ENCODE results near the gene WNT3.
"Not testable (repeated sequence)": the region's sequence is repeated elsewhere in the genome, so short reads cannot be mapped to it uniquely, and the experiment has no call there.

WNT3 gene

DNA sequence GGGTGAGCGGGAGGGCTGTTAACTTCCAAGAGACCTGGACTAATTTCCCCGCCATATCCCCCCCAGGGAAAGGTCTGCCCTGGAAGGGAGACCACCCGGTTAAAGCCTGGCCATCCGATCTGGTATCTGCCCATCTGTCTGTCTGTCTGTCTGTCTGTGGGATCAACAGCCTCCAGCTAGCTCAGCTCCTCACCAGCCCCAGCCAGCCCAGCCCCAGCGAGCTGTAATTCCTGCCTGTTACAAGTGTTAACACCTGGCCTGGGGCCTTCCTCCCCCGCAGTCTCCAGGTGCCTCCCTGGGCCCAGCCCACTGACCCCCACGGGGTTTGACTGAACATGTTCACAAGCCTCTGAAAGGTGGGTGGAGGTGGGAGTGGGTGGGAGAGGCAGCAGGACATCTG, 4.0 kb downstream of the WNT3 start:
- in situ Hi-C loops (cut with HindIII; ENCODE audit: low sequenced_read_pairs) = no loop called here

DNA sequence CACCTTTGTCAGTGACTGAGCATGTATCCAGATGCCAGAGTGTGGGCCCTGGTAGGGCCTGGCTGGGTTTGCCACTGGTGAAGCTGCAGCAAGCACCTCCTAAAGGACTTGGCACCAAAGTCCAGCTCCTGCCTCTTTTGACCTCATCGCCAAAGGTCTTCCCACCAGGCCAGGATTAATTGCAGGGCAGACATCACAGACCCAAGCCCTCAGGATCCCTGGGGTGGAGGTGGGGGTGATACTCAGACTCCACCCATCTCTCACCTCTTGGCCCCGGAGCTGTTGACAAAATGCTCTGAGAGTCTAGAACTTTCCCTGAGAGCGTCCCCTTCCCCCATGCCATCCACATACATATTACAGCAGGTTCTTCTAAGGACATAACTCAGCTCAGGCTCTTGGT, 4.6 kb downstream of the WNT3 start:
- in situ Hi-C loops (cut with HindIII; ENCODE audit: low sequenced_read_pairs) = no loop called here

DNA sequence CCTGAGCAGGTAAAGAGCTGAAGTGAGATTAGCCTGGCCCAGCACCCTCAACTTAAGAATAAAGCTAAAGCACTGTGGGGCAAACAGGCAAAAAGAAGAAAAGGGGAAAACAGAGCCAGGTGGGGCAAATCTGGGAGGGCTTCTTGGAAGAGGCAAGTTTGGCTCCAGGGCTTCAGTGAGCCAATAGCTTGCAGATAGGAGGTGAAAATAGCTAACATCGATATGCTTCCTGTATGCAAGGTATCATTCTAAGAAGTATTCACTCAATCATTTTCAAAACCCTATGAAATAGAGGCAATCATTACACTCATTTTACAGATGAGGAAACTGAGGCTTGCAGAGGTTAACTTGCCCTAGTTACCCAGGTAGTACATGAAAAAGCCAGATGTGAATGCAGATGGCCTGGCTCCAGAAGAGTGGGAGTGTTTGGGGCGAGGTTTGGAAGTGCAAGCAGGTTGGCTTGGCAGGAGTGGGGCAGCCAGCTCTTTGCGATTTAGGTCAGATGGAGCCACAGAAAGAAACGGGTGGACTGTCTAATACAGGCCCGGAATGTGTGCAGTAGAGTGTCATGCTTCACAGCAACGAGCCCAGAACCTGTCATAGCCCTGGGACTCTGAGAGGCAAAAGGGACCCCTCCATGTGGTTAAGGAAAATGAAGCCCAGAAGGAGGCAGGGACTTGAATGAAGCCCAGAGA, 5.7 kb downstream of the WNT3 start:
- in situ Hi-C loops (cut with HindIII; ENCODE audit: low sequenced_read_pairs) = no loop called here

DNA sequence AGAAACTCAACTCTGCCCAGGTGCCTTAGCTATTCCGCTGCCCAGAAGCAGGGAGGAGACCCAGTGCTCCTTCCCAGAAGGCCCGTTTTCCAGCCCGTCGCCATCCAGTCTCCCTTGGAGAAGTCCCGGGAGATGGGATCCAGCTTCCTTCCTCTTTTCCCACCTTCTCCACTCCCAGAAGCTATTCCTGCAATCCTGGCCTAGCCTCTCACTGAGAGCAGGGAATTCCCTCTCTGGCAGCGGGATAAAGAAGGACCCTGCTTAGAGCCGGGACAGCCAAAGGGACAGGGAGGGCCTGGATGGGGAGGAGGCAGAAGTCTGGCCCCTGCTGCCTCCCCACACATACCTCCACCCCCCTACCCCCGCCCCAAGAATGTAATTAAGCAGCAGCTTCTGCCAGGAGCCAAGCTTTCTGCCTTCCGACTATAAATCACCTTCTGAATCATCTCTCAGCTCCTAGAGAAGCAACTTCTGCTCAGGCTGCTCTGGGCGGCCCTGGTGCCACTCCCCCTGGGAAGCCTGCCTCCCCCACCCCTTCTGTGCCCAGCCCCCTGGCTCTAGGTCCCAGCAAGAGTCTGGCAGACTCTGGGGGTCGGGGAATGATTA, 6.4 kb downstream of the WNT3 start:
- in situ Hi-C loops (cut with HindIII; ENCODE audit: low sequenced_read_pairs) = no loop called here

DNA sequence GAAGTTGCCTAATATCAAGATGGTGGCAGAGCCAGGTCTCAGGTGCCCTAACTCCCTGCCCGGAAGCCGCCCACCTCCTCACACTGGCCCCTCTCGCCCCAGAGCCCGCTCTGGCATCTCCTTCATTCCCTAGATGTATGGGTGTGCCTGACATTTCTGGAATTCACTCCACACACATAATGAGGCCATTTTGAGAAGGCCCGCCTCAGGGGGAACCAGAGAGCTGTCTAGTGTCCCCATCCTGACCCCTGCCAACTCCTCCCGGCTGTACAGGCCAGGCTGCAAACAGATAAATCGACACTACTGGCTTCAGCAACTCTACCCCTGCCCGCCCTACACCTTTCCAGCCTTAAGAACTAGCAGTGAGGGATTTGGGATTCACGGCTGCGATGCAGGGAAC, 7.7 kb downstream of the WNT3 start:
- in situ Hi-C loops (cut with HindIII; ENCODE audit: low sequenced_read_pairs) = no loop called here

DNA sequence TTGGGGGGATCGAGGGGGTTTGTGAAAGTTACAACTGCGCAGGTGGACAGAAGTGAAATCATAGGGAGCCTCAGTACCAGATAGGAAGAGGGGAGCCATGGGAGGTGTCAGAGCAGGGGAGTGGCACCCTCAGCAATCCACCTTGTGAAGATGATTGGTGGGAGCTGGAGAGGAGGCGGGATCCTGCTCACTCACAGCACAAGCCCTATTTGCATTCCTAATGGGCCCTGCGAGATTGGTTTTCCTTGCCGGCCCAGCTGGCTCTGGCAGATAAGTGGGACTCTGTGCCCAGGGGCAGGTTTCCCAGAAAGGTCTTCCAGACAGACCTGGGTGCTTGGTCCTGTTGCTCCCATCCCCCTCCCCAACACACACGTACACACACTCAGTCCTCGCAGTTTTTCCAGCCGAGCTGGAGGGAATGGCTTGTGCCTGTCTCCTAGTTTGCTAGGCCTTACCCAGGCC, 9.4 kb downstream of the WNT3 start:
- in situ Hi-C loops (cut with HindIII; ENCODE audit: low sequenced_read_pairs) = no loop called here

DNA sequence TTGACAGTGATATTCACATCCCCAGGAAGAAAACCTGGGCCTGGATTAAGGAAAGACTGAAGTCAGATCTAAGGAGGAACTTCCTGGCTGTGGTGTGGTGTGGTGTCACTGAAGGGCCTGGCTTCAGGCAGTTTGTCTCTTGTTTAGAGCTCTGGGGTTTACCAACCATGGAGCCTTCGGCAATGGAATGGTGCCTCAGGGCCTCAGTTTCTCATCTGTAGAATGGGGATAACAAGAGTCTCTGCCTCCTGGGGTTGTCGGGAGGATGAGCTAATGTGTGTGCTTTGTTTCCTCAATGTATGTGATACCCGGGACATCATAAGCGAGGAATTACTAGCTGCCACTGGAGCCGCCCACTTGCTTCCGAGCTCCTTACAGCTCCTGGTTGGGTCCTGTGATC, 12.7 kb downstream of the WNT3 start:
- in situ Hi-C loops (cut with HindIII; ENCODE audit: low sequenced_read_pairs) = no loop called here

DNA sequence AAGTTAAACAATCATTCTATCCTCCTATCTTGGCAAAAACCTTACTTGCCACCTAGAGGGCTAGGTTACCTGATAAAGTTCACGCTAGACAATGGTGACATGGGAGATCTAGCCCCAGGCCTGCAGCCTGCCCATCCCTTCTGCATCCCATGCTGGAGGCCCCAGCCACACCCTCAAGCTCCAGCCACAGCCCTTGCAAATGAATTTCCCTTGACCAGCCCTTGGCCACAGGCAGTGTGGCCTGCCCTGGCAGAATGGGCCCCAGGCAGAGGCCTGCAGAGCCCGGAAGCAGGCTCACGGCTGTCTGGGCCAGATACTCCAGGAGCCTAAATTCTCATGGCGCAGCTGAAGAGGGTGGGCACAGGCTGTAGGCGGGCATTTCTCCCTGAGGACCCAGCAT, 14.9 kb downstream of the WNT3 start:
- in situ Hi-C loops (cut with HindIII; ENCODE audit: low sequenced_read_pairs) = no loop called here

DNA sequence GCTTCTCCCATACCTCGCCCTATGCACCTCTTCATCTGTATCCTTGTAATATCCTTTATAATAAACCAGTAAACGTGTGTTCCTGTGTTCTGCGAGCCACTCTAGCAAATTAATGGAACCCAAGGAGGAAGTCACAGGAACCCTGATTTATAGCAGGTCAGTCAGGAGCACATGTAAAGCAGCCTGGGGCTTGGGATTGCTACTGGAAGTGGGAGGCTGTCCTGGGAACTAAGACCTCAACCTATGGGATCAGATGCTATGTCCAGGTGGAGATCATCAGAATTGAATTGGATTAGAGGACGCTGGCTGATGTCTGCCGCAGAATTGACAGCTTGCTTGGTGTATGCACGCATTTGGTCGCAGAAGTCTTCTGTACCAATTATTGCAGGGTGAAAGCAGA, 15.7 kb downstream of the WNT3 start:
- in situ Hi-C loops (cut with HindIII; ENCODE audit: low sequenced_read_pairs) = no loop called here

DNA sequence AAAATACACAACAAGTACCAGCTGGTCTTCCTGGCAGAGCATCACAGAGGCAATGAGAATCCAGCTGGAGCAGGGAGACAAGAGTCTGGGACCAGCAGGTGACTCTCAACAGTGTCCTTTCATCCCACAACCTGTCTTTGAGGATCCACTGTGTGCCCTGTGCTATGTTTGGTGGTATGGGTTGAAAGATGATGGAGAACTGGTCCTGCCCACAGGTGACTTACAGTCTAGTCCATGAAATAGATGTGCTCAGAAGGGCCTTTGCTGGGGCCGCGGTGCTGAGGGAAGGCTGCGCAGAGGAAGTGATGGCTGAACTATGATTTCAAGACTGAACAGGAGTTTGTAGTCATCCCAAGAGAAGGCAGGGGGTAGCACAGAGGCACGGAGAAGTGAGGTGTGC, 17.9 kb downstream of the WNT3 start:
- in situ Hi-C loops (cut with HindIII; ENCODE audit: low sequenced_read_pairs) = no loop called here

DNA sequence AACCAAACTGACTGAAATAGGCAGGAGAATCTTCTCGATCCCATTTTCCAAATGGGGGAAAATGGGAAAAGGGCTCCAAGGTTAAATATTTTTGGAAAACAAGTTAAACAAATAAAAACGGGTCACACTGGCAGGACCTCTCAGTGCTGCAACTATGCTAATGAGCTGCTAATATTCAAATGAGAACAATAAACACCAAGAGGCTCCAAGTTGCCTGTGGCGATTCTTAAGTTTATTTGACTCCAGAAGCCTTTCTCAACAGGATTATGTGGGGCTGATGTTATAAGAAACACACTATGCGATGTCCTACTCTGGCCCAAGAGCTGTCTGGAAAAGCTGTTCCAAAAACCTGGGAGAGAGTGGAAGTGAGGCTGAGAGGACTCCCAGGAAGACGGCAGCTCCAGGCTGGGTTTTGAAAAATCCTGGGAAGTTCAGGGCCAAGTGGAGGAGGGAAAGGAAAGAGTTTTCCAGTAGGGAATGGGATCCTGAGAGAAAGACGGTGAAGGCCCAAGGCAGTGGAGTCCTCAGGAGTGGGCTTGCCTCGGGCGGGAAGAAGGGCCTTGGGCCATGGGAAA, 21.4 kb downstream of the WNT3 start:
- in situ Hi-C loops (cut with HindIII; ENCODE audit: low sequenced_read_pairs) = no loop called here

DNA sequence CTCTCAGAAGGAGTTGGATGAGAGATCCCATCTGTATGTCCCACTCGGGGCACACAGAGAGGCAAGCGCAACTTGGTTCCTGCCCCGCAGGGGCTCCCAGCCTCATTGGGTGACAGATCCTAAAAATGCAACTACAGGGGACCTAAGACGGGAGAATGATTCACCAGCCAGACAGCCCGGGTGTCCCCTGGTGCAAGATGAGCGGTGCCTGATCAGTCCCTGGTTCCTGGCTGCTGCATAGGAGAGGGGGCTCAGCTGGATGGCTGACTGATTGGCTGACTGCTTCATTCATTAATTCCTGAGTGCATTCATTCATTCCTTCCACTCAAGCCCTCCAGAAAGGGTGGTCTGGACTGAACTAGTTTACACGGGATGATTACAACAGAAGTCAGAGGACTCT, 22.0 kb downstream of the WNT3 start:
- in situ Hi-C loops (cut with HindIII; ENCODE audit: low sequenced_read_pairs) = no loop called here

DNA sequence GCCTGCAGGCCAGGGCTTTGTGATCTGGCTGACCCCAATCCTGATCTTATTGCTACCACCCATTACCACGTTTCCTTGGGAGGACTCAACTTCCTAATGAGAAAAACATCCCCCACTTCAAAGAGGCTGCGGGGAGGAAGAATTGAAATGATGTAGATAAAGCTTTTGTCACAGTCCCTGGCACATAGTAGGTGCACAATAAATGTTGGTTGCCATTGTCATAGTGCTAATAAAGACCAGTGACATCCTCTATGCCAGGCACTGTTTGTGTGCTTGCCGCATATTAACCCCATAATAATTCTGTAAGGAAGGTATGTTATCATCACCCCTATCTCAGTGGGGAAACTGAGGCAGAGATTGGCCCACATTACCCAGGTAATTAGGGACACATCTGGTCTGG, 22.4 kb downstream of the WNT3 start:
- in situ Hi-C loops (cut with HindIII; ENCODE audit: low sequenced_read_pairs) = no loop called here

DNA sequence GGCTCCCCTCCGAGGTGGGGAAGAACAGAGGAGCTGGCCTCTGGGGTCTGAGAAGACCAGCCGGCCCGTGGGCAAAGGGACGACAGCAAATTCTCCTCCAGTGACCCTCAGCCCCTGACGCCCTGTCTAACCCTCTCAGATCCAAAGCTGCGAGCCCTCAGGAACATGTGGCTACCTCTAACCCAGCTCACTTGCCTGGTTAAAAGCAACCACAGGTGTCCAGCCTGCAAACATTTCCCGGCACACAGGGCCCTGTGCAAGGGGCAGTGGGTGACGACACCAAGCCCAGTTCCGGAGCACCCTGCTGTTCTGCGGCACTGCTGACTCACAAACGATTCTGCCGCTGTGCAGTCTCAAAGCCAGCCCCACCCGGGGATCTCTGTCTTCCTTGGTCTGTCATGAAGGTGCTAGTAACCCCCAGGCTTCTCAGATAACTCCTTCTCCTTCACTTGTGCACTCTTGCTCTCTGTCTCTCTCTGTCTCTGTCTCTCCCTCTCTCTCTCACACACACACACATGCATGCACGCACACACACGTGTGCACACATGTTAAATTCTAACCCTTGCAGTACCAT, 23.0 kb downstream of the WNT3 start:
- in situ Hi-C loops (cut with HindIII; ENCODE audit: low sequenced_read_pairs) = no loop called here

DNA sequence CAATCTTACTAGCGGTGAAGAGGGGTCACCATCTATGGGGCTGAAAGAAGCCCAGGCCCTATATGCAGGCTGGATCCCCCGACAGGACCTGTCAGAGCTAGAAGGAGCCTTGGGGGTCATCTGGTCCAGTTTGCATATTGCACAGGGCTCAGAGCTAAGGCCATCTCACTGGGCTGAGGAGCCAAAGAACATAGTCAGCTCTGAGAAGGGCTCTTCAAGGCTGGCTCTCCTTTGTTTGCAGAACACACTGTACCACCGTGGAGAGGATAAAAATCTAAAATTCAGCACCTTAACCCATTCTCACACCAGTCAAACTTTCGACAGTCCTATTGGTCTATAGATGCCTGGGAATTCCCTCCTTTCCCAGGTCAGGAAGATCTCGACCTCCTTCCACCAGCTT, 24.2 kb downstream of the WNT3 start:
- in situ Hi-C loops (cut with HindIII; ENCODE audit: low sequenced_read_pairs) = no loop called here

DNA sequence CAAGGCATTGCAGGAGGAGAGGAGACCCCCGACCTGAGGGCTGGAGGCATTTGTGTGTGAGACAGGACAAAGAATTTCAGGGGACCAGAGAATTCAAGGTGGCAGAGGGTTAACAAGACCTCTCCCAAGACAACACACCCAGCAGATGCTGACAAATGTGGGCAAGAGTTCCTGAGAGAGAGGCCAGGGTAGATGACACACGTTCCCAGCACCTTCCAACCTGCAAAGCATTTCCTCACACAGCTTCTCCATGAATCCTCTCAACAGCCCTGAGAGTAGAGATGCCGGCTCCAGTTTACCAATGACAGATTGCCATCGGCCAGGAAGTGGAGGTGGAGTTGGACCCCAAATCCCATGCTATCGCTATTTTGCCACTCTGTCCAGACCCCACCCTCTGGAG, 25.0 kb downstream of the WNT3 start:
- in situ Hi-C loops (cut with HindIII; ENCODE audit: low sequenced_read_pairs) = no loop called here

DNA sequence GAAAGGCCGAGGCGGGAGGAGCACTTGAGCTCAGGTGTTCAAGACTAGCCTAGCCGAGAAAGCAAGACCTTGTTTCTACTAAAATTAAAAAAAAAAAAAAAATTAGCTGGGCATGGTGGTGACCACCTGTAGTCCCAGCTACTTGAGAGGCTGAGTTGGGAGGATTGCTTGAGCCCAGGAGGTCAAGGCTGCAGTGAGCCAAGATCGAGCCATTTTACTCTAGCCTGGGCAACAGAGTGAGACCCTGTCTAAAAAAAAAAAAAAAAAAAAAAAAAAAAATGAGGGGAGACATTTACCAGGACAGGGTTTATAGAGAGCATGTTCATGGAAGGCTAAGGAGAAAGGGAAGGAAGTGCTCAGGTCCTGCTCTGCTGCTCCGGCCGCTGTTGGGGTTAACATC, 25.5 kb downstream of the WNT3 start:
- in situ Hi-C loops (cut with HindIII; ENCODE audit: low sequenced_read_pairs) = not testable (repeated sequence)

DNA sequence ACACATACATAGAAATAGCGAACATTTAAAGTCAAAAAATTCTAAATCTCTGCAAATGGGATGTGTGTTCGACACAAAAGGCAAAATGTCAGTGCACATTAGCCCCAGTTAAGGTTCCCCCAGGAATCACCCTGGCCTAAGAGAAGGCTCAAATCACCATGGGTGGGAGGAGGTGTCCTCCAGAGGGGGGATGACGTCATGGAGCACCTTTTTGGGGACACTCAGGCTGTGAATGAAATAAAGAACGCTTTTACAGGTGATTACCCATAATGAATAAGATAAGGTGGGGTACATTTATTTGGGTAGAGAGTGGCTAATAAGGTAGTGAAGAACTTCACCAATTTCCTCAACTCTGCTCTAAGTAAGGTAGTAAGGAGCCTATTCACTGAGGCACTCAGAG, 26.4 kb downstream of the WNT3 start:
- in situ Hi-C loops (cut with HindIII; ENCODE audit: low sequenced_read_pairs) = no loop called here

DNA sequence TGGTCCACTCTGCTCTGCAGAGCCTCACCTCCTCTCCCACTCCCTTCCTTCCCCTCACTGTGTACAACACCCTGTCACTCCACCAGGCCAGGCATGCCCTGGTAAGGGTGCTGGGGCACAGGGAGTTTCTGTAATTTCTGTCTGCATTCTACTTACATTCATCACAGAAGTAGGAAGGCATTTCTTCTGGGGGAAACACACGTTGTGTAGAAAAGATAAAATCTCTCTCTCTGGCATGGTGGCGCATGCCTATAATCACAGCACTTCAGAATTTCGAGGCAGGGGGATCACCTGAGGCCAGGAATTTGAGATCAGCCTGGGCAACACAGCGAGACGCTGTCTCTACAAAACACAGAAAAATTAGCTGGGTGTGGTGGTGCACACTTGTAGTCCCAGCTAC, 27.0 kb downstream of the WNT3 start:
- in situ Hi-C loops (cut with HindIII; ENCODE audit: low sequenced_read_pairs) = no loop called here

DNA sequence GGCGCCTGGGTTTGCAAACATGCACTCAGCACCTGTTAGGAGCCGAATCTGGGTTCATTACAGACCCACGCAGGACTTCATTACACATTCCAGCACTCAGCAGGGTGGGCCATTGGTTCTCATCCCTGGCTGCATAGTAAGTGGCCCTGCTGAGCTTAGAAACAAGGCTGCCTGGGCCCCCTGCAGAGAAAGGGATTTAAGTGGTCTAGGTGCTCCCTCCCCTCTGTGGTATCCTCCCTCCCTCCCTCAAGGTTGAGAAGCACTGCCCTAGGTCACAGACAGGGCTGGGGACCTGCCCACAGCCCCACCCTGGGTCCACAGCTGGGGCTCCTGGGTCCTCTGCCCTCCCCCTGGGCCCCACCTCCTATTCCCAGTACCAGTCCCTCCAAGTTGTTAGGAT, 28.3 kb downstream of the WNT3 start:
- in situ Hi-C loops (cut with HindIII; ENCODE audit: low sequenced_read_pairs) = no loop called here

DNA sequence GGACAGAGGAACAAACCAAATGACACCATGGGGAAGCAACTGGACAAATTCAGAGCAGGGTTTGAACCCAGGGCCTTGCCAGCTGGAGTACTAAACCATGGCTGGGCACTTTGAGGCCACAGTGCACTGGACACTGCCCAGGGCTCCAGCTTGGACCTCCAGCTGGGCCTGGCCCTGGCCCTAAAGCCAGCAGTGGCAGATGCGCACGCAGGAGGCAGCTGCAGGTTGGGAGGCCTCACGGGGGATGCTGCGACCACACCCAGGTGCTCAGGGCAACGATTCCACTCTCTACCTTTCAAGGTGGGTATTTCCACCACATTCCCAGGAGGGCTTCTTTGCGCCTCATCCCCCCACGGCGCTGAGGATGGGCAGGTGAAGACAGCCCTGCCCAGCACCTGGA, 28.9 kb downstream of the WNT3 start:
- in situ Hi-C loops (cut with HindIII; ENCODE audit: low sequenced_read_pairs) = no loop called here

DNA sequence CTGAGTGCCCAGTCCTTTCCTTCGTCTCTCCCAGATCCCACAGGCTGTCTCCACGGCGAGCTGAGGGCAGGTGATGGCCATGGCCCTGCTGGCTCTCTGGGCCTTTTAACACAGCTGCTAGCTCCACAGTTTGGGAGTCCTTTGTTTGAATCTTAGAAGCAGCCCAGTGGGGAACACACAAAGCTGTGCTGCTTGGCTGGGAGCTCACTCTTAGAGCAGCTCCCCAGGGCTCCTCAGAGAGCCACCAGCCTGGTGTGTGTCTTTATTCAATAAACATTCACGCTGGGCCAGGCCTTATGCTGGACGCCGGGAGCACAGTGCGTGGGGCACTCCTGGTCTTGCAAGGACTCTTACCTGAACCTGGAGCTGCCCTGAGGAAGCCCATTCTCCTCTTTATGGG, 29.7 kb downstream of the WNT3 start:
- in situ Hi-C loops (cut with HindIII; ENCODE audit: low sequenced_read_pairs) = no loop called here
